LNCaP clone FGC (cell line): ENCODE measurements around the gene LRRC8D.

Experiments
- DNase-seq: peaks from one replicate; pipeline ENCODE4 v3.0.0-alpha.2; 2011; ENCODE audit warnings: low read depth
- H3K4me3 ChIP-seq: 2 replicates; pipeline ENCODE4 v1.5.1; 2011; ENCODE audit warnings: mild to moderate bottlenecking, low read depth, low read length, control low read depth
- TF ChIP-seq, protein P1 (sequence below): IDR thresholded peaks from 2 replicates; pipeline ENCODE4 v1.5.1; 2012; ENCODE audit warnings: mild to moderate bottlenecking; ENCODE audit not compliant: control insufficient read depth, insufficient read depth; ENCODE audit errors: extremely low read depth

The LRRC8D gene

DNA sequence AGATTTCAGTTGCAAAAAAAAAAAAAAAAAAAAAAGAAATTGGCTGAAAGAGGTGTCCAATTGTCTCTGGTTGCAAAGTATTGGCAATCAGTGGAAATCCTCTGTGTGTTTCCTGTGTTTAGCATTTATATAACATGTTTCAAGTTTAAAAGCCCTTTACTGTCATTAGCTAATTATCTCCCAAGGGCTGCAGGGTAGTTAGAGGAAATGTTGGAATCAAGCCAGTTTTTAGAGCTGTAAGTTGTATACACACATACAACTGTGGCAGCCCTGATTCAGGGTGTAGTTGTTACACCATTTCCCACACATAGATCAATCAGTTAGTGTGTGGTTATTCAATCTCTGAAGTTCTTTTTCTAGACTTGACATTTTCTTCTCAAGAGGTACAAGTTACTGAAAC, 165.2 kb downstream of the LRRC8D start:
- no peak for DNase-seq
- TF ChIP-seq, protein P1, sequence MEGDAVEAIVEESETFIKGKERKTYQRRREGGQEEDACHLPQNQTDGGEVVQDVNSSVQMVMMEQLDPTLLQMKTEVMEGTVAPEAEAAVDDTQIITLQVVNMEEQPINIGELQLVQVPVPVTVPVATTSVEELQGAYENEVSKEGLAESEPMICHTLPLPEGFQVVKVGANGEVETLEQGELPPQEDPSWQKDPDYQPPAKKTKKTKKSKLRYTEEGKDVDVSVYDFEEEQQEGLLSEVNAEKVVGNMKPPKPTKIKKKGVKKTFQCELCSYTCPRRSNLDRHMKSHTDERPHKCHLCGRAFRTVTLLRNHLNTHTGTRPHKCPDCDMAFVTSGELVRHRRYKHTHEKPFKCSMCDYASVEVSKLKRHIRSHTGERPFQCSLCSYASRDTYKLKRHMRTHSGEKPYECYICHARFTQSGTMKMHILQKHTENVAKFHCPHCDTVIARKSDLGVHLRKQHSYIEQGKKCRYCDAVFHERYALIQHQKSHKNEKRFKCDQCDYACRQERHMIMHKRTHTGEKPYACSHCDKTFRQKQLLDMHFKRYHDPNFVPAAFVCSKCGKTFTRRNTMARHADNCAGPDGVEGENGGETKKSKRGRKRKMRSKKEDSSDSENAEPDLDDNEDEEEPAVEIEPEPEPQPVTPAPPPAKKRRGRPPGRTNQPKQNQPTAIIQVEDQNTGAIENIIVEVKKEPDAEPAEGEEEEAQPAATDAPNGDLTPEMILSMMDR, result no peak
- no peak overlapping the region for H3K4me3 ChIP-seq
